ENCODE data around the gene LRFN5. TPM values are rescaled to one million over a fixed set of nuclear protein-coding genes. Genes with fewer than 3 reads are reported as not detected.

Gene LRFN5
- total and polyA plus RNA-seq, 2 of the 13 experiments (the other 11 are each of a cell fraction or from before 2014, with no cell fraction given) = not detected

- in situ Hi-C loops (cut with HindIII; ENCODE audit: extremely low pct_ligation_motif_present, low pct_unique_long_range_greater_than_20kb) (no loop called here), intact Hi-C loops (cut with micrococcal nuclease; ENCODE audit: unreplicated experiment) (no loop called here)
- no peaks in the 10 kb centered on the region for H4K20me1 ChIP-seq (ENCODE audit: insufficient read depth, low read length)
- no peak overlapping the region for H3K27ac ChIP-seq (ENCODE audit: extremely low read length, insufficient read depth, low read length)
- no peaks in the 10 kb centered on the region for H3K36me3 ChIP-seq (replicated peaks in 1 of 2; ENCODE audit: control insufficient read depth in 1 of 2, insufficient read depth in 2 of 2, low read length in 2 of 2)
- no peak for TF ChIP-seq RFX3 (CRISPR knock-in tag; IDR thresholded peaks at IDR 0.05)
- TF ChIP-seq ZNF556 (CRISPR knock-in tag; IDR thresholded peaks at IDR 0.05; ENCODE audit: borderline replicate concordance) = no peak
- no peak for TF ChIP-seq MIER2 (CRISPR knock-in tag; IDR thresholded peaks at IDR 0.05)
- no peak for TF ChIP-seq ATF2 (CRISPR knock-in tag; IDR thresholded peaks at IDR 0.05)
- no peak for TF ChIP-seq ZNF737 (CRISPR knock-in tag; IDR thresholded peaks at IDR 0.05; ENCODE audit: borderline replicate concordance)
- TF ChIP-seq CREB1 (IDR thresholded peaks at IDR 0.05) = no peak
- no peak for TF ChIP-seq CREB1 (CRISPR knock-in tag; IDR thresholded peaks at IDR 0.05)
- TF ChIP-seq SKI (IDR thresholded peaks at IDR 0.05; ENCODE audit: partially characterized antibody) = no peak
- no peak for TF ChIP-seq ZNF614 (CRISPR knock-in tag; IDR thresholded peaks at IDR 0.05; ENCODE audit: borderline replicate concordance)
- no peak for TF ChIP-seq TMF1 (CRISPR knock-in tag; IDR thresholded peaks at IDR 0.05; ENCODE audit: low read depth)
- TF ChIP-seq EZH2 (conservative IDR thresholded peaks at IDR 0.05; ENCODE audit: low read depth, low read length) = no peak
- no peak for TF ChIP-seq ZSCAN20 (CRISPR knock-in tag; IDR thresholded peaks at IDR 0.05; ENCODE audit: borderline replicate concordance)
- no peak for TF ChIP-seq IKZF5 (CRISPR knock-in tag; IDR thresholded peaks at IDR 0.05)
- ATAC-seq (no peak), DNase-seq (ENCODE audit: low spot score) (no peak), FAIRE-seq (no peak)
- peaks cover 18% of the 10 kb centered on the region for H3K9me3 ChIP-seq (ENCODE audit: low read length)
- no peaks in the 10 kb centered on the region for H3K27me3 ChIP-seq (ENCODE audit: control insufficient read depth in 1 of 2, insufficient read depth in 2 of 2, low read length in 2 of 2)
- no peak overlapping the region for H3K4me3 ChIP-seq (replicated peaks in 1 of 3; ENCODE audit: insufficient read depth in 1 of 3, low read depth in 2 of 3, low read length in 3 of 3)
- no peaks in the 10 kb centered on the region for H3K4me1 ChIP-seq (ENCODE audit: insufficient read depth, low read length)
- no peak overlapping the region for H3K4me2 ChIP-seq (ENCODE audit: low read depth, low read length)
- H3K9ac ChIP-seq (ENCODE audit: insufficient read depth, low read depth, low read length) = no peak overlapping the region
- H3K79me2 ChIP-seq (ENCODE audit: insufficient read depth, low read length) = no peaks in the 10 kb centered on the region
- BruUV-seq (replicated peaks) = no TSS peak
- ChIA-PET POLR2A (no interaction called here), CTCF (ENCODE audit: low intra/inter-chr PET ratio, low total read pairs) (no interaction called here)
- 2% methylated on average over 3 of the region's 3 CpGs for WGBS (ENCODE audit: low lambda C conversion rate)
- no peak overlapping the region for H2AFZ ChIP-seq (ENCODE audit: low read length)
Observed at GRCh38 chr14:41901089-41901488, 294.4 kb downstream of the LRFN5 start.

Data from HepG2 (cell line).